Stimulated activated CD8-positive, alpha-beta memory T cell treated with anti-CD3 and anti-CD28 coated beads, Interleukin-2, amount 100 ng/mL, for 1 hour (primary cell): ENCODE results near the gene GAPT.
"Not testable (repeated sequence)": the region's sequence is repeated elsewhere in the genome, so short reads cannot be mapped to it uniquely, and the experiment has no call there.

ENCODE experiments used
- DNase-seq, 2 donors: peaks; one replicate each; pipeline ENCODE4 v3.0.0-alpha.2; 2020; ENCODE audit warnings: low read depth in 2 of 2

GAPT gene

GRCh38 chr5:58504766-58505165 lies 13.5 kb downstream of the GAPT start:
- no peak for DNase-seq

DNA sequence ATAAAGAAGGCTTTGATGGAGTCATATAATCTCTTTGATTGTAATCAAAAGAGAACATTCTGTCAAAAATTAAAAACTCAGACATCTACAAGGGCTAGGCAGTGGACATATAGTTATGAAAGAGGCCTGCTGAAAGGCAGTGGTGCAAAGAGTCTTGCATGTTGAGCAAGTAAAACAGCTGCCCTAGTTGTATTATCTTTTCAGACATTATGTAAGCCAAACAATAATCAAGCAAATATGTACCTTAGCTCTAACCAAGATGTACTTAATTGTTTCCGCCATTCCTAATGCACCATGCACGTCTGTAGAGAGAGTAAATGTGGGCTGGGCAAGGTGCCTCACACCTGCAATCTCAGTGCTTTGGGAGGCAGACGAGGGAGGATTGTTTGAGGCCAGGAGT lies 14.3 kb downstream of the GAPT start:
- no peak for DNase-seq

GRCh38 chr5:58505971-58506640 lies 14.9 kb downstream of the GAPT start:
- no peak for DNase-seq

- DNase-seq, result no peak
These were observed 16.5 kb downstream of the GAPT start for GRCh38 chr5:58507715-58508114.

- DNase-seq, result no peak
These were observed 26.0 kb downstream of the GAPT start for GRCh38 chr5:58517198-58517597.

DNA sequence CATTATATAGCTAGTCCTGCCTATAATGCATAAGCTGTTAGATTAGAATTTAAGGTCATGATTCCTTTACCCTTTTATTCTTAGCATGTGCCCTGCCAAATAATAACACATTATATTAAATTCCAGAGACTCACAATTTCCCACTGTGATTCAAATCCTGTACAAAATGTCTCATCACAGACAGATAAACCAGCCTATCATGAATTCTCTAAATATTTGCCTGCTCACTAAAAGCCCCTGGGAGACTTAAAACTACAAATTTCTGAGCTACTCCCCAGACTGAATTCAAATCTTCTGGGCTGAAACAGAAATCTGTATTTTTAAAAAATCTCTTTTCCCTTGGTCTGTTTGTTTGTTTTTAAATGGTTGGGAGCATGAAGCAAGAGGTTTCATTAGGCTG lies 32.7 kb downstream of the GAPT start:
- DNase-seq, result no peak

DNA sequence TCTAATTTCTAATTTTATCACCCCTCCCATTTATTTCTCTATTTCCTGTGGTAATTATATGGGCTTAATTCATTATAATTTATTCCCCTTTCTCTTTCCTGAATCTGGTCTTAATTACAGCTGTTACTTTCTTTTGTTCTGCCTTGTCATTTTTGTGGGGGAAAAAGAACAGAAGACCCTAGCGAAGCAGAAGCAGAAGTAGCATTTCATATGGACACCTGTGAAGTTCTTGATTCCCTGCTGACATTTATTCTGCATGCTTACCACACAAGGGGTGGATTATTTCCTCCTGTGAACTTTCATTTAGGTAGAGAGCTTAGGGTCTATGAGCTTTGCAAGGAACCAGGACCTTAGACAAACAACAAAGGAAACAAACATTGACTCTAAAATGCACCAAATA lies 33.3 kb downstream of the GAPT start:
- no peak for DNase-seq

- DNase-seq, result no peak
These were observed 39.8 kb downstream of the GAPT start for GRCh38 chr5:58530942-58531490.

GRCh38 chr5:58541935-58542334 lies 50.7 kb downstream of the GAPT start:
- DNase-seq, result not testable (repeated sequence)

- no peak for DNase-seq
These were observed 51.5 kb downstream of the GAPT start for GRCh38 chr5:58542709-58543108.

DNA sequence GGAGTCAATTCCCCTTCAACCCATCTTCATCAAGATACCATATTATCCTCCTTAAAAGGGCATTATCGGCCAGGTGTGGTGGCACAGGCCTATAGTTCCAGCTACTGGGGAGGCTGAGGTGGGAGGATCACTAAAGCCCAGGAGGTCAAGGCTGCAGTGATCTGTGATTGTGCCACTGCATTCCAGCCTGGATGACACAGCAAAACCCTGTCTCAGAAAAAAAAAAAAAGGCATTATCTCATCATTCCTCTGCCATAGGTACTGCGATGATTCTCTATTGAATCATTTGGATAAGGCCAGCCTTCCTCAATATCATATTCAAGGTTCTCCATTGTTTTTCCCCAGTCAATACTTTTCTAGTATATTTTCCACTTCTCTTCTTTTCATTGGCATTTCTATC lies 52.5 kb downstream of the GAPT start:
- no peak for DNase-seq

- no peak for DNase-seq
These were observed 53.0 kb downstream of the GAPT start for GRCh38 chr5:58544195-58544594.

DNA sequence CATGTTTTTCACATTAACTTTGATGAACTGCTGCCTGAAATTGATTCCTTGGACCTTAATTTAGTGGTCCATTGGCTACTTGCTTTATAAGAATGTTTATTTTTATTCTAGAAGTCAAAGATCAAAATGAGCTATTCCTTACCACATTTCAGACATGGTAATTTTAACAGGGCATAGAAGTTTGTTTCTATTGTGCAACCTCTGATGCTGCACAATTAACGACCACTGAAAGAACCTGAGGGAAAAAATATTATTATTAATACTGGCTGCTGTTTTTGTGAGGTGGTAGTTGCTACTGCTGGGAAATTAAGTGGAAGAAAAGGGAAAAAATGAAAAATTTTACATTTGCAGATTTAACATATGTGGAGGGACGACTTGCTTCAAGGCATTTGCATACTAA lies 53.7 kb downstream of the GAPT start:
- DNase-seq, result no peak

- DNase-seq, result no peak
These were observed 54.7 kb downstream of the GAPT start for GRCh38 chr5:58545912-58546311.
